ENCODE measurements around the gene TALDO1.

The TALDO1 gene

GRCh38 chr11:788953-789940 lies 42.0 kb downstream of the TALDO1 start:
- no peak for FAIRE-seq

- no peak for FAIRE-seq
Measured at GRCh38 chr11:789943-790342, 42.7 kb downstream of the TALDO1 start, which contains the start of gene CEND1. CEND1 (minus strand) TSS chr11:790090; CDS start chr11:788576, 1,514 bp downstream.

DNA sequence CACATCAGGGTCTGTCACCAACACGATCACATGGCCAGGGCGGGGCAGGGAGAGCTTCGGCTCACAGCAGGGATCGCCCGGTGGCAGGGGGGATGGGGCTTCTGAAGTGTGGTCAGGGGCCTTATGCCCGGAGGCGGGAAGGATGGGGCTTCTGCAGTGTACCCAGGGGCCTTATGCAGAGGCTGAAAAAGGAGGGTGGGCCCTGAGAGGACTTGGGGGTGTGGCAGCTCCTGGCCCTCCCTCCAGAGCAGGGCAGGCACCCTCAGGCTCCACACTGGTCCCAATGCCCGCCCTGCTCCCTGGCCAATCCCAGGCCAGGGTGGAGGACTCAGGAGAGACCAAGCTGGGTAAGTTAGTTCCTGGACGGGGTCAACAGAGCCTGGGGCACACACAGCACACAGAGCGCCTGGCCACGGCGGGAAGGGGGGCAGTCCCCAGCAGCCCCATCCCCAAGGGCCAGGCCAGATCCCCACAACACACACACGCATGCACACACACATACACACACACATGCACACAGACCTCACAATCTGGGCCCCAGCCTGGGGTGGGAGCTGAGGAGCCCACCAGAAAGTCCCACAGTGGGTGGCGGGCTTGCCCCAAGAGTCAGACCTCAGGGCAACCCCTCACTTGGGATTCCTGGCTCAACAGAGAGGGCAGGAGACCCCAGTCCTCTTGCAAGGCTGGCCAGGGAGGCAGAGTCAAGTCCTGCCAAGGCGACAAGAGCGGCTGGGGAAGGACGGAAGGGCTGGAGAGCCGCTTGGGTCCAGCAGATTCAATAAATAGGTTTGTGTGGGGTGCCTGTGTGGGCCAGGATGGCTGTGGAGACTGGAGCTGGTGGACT lies 43.7 kb downstream of the TALDO1 start:
- no peak for FAIRE-seq

- FAIRE-seq: no peak
Measured at GRCh38 chr11:791658-792534, 44.6 kb downstream of the TALDO1 start.

GRCh38 chr11:792535-792821 lies 45.2 kb downstream of the TALDO1 start:
- no peak for FAIRE-seq

DNA sequence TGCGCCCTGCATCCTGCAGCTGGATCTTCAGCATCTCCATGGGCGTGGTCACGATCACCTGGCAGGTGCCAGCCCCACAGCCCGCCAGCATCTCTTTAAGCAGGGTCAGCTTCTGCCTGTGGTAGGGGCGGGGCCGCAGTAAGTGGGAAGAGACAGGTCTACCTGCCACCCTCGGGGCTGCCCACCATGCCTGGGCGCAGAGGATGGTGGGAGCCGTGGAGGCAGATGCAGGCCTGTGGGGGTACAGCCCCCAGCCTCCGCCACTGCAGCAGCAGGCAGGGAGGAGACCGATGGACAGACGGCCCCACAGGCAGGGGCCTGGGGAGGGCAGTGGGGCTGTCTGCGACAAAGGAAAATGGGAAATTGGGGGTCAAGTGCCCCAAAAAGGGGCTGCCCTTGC lies 45.6 kb downstream of the TALDO1 start:
- no peak for FAIRE-seq

DNA sequence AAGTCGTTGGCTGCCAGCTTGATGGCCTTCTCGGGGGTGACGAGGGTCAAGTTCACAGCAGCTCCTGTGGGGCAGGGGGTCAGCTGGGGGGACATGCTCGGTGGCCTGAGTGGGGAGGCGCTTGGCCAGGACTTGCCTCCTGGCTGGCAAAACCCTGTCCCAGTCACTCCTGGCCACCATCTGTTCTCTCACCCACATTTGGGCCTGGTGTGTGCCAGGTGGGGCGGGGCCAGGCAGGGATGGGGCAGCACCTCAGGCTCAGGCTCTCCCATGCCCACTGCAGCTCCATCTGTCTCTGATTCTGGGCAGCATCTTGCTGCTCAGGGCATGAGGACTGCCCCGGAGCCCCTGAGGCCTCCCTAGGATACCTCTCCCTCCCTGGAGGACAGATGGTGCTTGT lies 46.3 kb downstream of the TALDO1 start:
- FAIRE-seq: no peak

- no peak for FAIRE-seq
Measured at GRCh38 chr11:794013-794765, 46.9 kb downstream of the TALDO1 start.

DNA sequence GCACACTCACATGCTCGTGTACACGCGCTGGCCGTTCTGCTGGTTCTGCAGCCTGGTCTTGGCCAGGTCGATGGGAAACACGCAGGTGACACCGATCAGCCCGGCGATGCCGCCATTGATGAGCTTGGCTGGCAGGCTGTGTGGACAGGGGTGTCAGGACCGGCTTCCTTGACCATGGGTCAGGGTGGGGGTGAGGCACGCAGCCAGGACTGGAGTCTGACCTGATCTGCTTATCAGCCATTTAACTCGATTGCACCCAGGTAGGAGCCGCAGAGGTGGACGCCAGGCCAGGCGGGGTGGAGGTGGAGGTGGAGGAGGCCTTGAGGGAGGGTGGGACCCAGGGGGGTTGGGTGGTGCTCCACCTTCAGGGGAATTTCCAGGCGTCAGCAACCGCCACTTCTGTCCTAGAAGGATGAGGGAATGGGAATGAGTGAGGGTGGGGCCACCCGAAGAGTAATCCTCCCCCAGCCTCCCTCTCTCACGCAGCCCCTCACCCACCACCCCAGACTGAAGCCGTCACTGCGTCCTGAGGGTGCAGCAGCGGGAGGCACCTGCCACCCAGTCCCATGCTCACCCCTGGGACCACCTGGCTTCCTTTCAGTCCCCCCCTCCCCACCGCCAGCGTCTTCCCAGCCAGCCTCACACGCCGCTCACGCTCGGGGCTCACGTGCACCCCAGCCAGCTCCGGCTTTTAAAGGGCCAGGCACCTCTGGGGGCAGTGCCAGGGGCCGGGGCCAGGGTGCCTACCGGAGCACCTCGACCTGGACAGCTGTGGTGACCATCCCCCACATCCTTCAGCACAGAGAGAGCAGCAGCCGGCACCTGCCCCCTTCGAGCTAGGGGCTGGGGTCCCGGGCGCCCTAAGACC lies 47.7 kb downstream of the TALDO1 start:
- FAIRE-seq: no peak

- FAIRE-seq: no peak
Measured at GRCh38 chr11:795634-796564, 48.6 kb downstream of the TALDO1 start.

DNA sequence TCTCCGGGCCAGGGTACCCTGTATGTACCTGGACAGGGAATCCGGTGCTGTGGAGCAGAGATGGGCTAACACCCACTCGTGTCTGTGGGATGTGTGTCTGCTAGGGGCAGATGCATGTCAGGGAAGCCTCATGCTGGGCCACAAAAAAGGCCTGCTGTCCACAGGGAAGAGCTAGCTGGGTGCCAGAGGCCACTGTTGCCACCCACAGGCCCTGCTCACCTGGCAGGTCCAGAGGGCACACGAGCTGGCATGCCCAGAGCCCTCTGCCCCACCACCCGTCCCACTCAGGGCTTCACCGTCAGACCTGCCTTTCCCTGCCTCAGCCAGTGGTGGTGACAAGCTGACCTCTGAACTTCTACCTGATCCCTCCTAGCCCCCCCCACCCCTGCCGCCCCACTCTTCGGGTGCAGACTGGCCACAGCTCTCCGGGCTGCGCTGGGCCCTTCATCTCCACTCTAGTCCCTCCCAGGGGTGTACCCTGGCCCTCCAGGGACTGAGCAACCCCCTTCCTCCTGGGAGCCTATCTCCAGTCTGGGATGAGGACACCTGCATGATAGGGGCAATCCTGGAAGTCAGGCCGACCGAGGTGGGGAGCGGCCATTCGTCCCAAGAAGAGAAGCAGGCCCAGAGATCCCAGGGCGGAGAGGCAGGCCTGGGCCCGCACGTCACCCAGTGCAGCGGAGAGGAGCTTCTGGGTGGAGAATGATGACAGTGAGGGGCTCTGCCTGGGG lies 49.5 kb downstream of the TALDO1 start:
- FAIRE-seq: no peak

GRCh38 chr11:797296-798092 lies 50.2 kb downstream of the TALDO1 start:
- FAIRE-seq: no peak

DNA sequence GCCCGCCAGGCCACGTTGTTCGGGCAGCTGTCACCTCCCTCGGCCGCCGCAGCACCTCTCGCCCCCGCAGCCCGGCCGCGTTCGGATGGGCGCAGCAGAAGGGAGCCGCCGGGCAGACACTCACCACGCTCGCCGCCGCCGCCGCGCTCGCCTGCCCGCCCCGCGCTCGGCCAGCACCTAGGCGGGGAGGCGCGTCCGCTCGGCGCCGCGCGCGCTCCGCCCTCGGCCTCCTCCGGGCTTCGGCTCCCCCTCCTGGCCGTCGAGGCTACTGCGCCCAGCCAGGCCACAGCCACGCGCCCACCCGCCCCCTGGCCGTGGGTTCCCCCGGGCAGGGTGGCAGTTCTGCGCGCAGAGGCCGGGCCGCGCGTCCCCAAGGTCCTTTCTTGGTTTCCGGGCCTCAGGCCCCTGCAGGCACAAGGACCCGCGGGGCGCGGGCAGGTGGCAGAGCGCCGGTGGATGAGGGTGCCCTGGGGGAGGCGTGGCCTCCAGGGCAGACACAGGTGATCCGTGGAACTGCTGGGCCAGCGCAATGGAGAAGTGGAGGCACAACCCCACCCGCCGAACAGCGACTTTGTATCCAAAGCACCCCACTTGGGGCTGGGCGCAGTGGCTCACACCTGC lies 50.9 kb downstream of the TALDO1 start, which contains the start of gene SLC25A22:
SLC25A22 (minus strand) TSS at position 189 of the 621 bp plus-strand sequence. CDS start 3,275 bp downstream, outside the sequence.
- no peak for FAIRE-seq

DNA sequence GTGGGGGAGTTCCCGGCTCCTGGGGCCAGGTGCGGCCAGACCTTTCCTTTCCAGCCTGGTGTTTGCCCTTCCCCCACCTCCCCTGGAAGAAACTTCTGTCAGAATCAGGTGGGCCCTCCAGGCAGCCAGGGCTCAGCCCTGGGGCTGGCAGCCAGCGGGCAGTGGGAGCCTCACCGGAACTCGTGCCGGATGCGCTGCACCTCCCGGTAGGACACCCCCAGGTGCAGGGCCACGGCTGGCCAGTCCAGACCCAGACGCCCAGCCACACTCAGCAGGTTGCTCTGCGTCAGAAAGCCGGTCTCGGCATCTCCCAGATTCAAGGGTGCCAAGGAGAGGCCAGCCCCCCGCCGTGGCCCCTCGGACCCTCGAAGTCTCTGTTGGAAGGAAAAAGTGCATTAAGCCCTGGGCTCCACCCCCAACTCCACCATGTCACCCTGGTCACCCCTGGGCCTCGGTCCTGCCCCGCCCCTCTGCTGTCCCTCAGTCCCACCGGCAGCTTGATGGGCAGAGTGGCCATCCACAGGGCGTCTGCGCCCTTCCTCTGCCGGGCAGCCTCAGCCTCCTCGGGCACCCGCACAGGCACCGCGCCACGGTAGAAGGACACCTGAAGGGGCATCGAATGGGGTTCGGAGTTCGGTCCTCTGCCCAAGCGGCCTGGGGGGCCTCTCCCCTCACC lies 52.5 kb downstream of the TALDO1 start:
- no peak for FAIRE-seq

DNA sequence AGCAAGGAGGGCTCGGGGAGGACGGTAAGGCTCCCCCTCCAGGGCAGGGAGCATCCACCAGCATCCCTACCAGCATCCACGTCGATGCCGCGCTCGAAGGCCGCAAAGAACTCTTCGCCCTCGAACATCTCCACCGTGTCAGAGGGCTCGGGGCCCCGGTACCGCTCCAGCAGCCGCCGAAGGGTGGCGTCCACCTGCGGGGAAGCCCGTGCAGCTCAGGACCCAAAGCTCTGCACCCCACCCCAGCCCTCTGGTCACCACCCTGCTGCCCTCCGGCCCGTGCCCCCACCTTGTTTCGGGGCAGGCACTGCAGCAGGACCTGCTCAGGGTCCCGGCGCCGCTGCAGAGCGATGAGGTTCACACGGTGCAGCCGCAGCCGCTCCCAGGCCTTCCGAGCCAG lies 53.2 kb downstream of the TALDO1 start:
- FAIRE-seq: no peak

DNA sequence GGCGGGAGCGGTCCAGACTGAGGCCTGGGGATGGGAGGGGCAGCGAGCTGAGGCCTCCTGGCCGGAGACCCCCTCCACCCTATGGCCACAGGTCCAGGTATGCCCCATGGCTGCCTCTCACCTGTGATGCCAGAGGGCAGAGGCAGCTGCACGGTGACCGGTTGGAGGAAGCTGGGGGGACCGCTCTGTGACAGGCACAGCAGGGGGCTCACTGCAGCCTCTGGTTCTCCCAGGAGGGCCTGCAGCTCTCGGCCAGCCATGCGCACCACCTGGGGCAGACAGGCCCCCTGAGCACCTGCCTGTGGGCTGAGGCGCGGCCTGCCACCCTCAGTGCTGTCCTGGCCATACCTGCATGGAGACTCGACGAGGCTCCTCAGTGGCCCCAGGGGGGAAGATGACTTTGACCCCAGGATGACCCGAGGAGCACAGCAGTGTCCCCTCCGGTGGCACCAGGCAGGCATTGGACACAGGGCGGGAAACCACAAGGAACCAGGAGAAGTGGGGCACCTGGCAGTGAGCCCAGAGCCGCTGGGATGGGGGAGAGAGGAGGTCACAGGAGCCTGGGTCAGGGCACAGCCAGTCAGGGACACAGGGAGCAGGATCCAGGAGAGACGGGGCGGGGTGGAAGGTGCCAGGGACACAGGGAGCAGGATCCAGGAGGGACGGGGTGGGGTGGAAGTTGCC lies 54.0 kb downstream of the TALDO1 start:
- FAIRE-seq: no peak
